ENCODE measurements around the gene KRTAP5-5. TPM values are rescaled to one million over a fixed set of nuclear protein-coding genes. Genes with fewer than 3 reads are reported as not detected.
A peak's percentile ranks its signal among the peaks of the same experiment; 100 is the strongest.
"Not testable (repeated sequence)": the region's sequence is repeated elsewhere in the genome, so short reads cannot be mapped to it uniquely, and the experiment has no call there.

Gene KRTAP5-5
- total RNA-seq, 3 donors from 2014 or later = 0.32 to 1.6 (median 0.75) TPM

- H3K9me3 ChIP-seq = no peaks in the 10 kb centered on the region
- ATAC-seq = no peak
- intact Hi-C loops (cut with DNase I, micrococcal nuclease) = no loop called here
- DNase-seq = peak in 1 of 3 donors; percentile 12
- no peak for TF ChIP-seq CTCF (IDR thresholded peaks at IDR 0.05)
- H3K36me3 ChIP-seq (ENCODE audit: low read depth) = no peaks in the 10 kb centered on the region
- H3K4me3 ChIP-seq = no peak overlapping the region
- H3K4me1 ChIP-seq (ENCODE audit: low read depth) = no peaks in the 10 kb centered on the region
These were observed 25.8 kb downstream of the KRTAP5-5 start for GRCh38 chr11:1655168-1656060.

- H3K4me3 ChIP-seq = no peak overlapping the region
- no peaks in the 10 kb centered on the region for H3K4me1 ChIP-seq (ENCODE audit: low read depth)
- no peaks in the 10 kb centered on the region for H3K36me3 ChIP-seq (ENCODE audit: low read depth)
- no peaks in the 10 kb centered on the region for H3K9me3 ChIP-seq
- ATAC-seq (no peak), DNase-seq (peak in 1 of 3 donors; percentile 7)
- intact Hi-C loops (cut with DNase I, micrococcal nuclease) = no loop called here
- TF ChIP-seq CTCF (IDR thresholded peaks at IDR 0.05) = no peak
These were observed 26.5 kb downstream of the KRTAP5-5 start for GRCh38 chr11:1656061-1656441.

- Histone ChIP-seq H3K4me3 (no peak overlapping the region), H3K4me1 (ENCODE audit: low read depth) (no peaks in the 10 kb centered on the region), H3K9me3 (no peaks in the 10 kb centered on the region), H3K36me3 (ENCODE audit: low read depth) (no peaks in the 10 kb centered on the region)
- TF ChIP-seq CTCF (IDR thresholded peaks at IDR 0.05) = no peak
- intact Hi-C loops (cut with DNase I, micrococcal nuclease) = no loop called here
- DNase-seq (no peak), ATAC-seq (no peak)
These were observed 27.1 kb downstream of the KRTAP5-5 start for GRCh38 chr11:1656670-1657069.

GRCh38 chr11:1659506-1659905 is 29.9 kb downstream of the KRTAP5-5 start:
- H3K36me3 ChIP-seq (ENCODE audit: low read depth) = no peaks in the 10 kb centered on the region
- no peaks in the 10 kb centered on the region for H3K9me3 ChIP-seq
- intact Hi-C loops (cut with DNase I, micrococcal nuclease) = no loop called here
- ATAC-seq (no peak), DNase-seq (peak in 1 of 3 donors; percentile 22)
- H3K4me1 ChIP-seq (ENCODE audit: low read depth) = no peaks in the 10 kb centered on the region
- no peak for TF ChIP-seq CTCF (IDR thresholded peaks at IDR 0.05)
- H3K4me3 ChIP-seq = no peak overlapping the region

- ATAC-seq (no peak), DNase-seq (peak in 1 of 3 donors; percentile 8)
- Histone ChIP-seq H3K4me1 (ENCODE audit: low read depth) (no peaks in the 10 kb centered on the region), H3K36me3 (ENCODE audit: low read depth) (no peaks in the 10 kb centered on the region), H3K4me3 (no peak overlapping the region), H3K9me3 (no peaks in the 10 kb centered on the region)
- intact Hi-C loops (cut with DNase I, micrococcal nuclease) = no loop called here
- TF ChIP-seq CTCF (IDR thresholded peaks at IDR 0.05) = no peak
These were observed 30.7 kb downstream of the KRTAP5-5 start for GRCh38 chr11:1660111-1660867.

- DNase-seq = peak in 1 of 3 donors; percentile 5
- H3K9me3 ChIP-seq; H3K4me1 ChIP-seq (ENCODE audit: low read depth); H3K4me3 ChIP-seq; intact Hi-C loops (cut with DNase I, micrococcal nuclease); H3K36me3 ChIP-seq (ENCODE audit: low read depth): not testable (repeated sequence)
- ATAC-seq = peak; percentile 25
These were observed 32.1 kb downstream of the KRTAP5-5 start for GRCh38 chr11:1661454-1662269.

- DNase-seq = peak in 1 of 3 donors; percentile 5
- H3K36me3 ChIP-seq (ENCODE audit: low read depth); H3K9me3 ChIP-seq; ATAC-seq; H3K4me1 ChIP-seq (ENCODE audit: low read depth); intact Hi-C loops (cut with DNase I, micrococcal nuclease); H3K4me3 ChIP-seq: not testable (repeated sequence)
These were observed 33.2 kb downstream of the KRTAP5-5 start for GRCh38 chr11:1662699-1663283.
